SK-MEL-5 (cell line): ENCODE measurements around the gene YWHAH. TPM values are rescaled to one million over a fixed set of nuclear protein-coding genes. Genes with fewer than 3 reads are reported as not detected.

ENCODE experiments used
- DNase-seq: peaks from one replicate; pipeline ENCODE4 v3.0.0-alpha.2; 2016; ENCODE audit warnings: low read depth, low spot score
- in situ Hi-C: cut with HindIII; loops from 2 replicates; pipeline ENCODE4 v1.10.0; 2016; ENCODE audit warnings: low sequenced_read_pairs, high pct_unique_total_duplicates, low pct_unique_long_range_greater_than_20kb
- polyA plus RNA-seq, 2 experiments: library from polyadenylated mRNA; depleted of rRNA; stranded (reverse); fragments of >200 nt; gene quantifications; 2 replicates each; pipeline ENCODE4 v1.2.3, GENCODE V29; 2015
- total RNA-seq: library from RNA; depleted of rRNA; stranded (reverse); fragments of >200 nt; shearing (Covaris generic); gene quantifications from 2 replicates; pipeline ENCODE4 v1.2.3, GENCODE V29; 2014; rRNA removed

Gene YWHAH
- 130 and 140 TPM in 2 replicates for total RNA-seq
- 158 and 164 TPM in 2 replicates for polyA plus RNA-seq (2015; cell fraction: cytosol; rRNA removed)
- polyA plus RNA-seq (2015; cell fraction: nucleus; rRNA removed): 27.7 and 29.7 TPM in 2 replicates

DNA sequence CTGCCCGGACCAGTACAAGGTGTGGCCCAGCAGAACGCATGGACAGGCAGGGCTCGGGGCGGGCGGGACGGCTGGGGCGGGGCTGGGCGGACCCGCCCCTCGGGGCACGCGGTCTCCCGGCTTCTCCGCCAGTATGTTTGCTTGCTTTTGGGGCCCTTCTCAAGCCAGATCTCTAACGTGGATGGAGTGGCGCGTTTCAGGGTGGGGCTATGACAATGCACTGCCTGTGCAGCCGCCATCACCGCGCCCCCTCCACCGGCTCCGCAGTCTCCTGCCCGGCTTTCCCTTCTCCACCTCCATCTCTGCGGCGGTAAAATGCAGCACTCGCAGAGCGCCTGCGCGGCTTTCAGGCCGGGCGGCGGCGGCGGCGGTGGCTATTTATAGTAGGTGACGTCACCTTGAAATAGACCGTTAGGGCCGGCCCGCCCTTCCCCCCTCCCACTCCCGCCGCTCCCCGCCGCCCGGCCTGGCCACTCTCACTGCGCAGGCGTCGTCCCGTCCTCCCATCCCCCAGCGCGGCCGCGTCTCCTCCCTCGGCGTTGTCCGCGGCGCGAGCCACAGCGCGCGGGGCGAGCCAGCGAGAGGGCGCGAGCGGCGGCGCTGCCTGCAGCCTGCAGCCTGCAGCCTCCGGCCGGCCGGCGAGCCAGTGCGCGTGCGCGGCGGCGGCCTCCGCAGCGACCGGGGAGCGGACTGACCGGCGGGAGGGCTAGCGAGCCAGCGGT is at the start of gene YWHAH:
Gene YWHAH, plus strand, starts transcription at position 558 of the 722 bp plus-strand sequence. CDS start 199 bp downstream, outside the sequence.
- in situ Hi-C loops: no loop called here
- peak; percentile 96 for DNase-seq

DNA sequence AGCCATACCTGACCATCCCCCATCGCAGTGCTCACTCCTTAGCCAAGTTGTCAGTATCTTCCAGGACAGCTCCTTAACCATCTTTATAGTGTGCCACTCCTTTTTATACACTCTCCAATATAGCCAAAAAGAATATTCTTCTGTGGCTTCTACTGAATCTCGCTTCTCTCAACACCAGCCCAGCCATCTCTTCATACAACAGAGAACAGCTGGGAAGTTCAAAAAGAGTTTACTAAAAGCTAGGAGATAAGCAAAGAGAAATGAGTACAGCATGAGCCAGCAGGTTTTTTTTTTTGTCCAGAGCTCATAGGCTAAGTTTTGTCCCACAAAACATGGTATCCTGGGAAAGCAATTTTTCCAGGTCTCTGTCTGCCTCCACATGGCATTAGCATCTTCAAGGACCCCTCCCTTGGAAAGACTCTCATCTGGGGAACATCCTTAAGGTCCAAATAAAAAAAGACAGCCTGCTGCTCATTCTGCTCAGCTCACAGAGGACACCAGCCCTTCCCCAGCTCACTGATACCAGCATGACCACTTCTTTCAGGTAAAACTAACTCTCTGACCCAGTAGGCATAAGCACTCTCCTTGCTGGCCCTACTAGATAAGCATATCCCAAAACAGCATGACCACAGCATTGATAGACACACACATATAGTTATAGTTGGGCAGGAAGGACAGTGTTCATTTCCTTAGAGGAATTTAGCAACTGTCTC is 48.8 kb upstream of the YWHAH start:
- in situ Hi-C loops: no loop called here
- no peak for DNase-seq

DNA sequence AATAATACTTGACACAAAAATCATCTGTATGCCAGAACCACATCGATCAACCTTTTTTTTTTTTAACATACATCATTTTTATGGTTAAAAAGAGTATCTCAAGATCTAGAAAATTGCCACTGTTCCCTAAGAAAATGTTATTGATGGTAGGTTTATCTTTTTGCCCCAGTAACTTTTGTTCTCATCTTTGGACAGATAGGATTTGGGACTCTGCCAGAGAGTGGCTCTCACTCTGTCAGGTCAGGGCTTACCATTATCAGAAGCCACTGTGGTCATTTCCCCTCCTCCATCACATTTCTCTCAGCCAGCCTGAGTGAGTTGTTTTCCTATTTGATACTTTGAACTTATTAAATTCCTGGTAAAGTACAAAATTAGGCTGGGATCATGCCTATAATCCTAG is 47.9 kb upstream of the YWHAH start:
- in situ Hi-C loops: no loop called here
- no peak for DNase-seq

DNA sequence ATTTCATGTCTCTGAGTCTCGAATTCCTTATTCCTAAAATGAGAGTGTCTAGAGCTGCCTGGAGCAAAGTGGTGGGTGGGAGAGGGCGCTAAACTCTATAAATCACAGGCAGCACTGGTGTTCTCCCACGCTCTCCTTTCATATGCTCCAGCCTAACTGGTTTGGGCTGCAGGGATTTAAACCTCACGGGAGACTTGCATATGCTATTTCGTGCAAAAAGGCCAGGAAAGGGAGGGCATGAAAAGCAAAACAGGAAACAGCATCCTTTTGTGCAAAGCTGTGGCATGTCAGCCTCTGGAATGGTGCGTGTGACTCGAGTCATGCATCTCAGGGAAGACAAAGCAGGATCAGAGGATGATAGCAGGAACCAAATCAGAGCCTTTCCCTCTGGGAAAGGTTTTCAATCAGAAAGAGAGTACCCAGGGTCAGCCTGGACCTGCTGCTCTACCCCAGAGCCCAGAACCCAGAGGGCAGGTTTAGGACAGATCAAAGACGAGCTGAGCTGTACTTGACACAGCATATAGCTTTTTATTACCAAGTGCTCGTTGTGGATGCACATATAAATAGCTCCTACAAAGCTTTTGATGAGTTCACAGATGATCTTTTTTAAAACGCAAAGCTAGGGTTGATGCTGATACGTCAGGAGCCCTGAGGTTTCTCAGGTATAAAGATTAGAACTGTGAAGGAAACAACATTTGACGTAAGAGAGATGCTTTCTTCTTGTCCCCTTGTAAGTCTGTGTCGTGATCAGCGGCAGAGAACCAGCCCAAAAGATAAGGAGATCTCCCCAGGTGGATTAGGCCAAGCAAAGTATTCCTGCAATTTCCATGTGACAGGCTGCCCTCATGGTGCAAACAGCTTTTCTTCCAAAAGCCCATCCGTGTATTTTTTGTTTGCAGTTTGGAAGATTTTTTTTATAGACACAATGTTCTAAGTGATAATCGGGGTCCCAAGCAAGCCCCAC is 46.2 kb upstream of the YWHAH start:
- DNase-seq: peak; percentile 97
- in situ Hi-C loops: no loop called here

DNA sequence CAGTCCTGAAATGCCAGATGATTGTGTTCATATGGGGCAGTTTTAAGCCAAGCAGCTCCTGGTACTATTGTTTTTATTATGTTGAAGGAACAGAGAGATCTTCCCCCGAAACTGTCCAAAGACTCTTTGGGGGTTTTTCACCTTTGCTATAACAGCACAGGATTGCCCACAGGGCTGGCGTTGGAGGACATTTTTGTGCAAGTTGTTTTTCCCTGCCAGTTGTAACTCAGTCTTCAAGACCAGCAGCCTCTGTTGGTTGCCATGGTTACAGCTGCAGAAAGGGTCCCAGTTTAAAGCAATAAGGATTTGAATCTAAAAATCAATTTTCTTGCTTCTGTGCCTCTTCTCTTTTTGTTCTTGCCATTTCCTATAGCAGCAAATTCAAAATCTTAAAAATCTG is 45.4 kb upstream of the YWHAH start:
- DNase-seq: peak; percentile 22
- in situ Hi-C loops: no loop called here

DNA sequence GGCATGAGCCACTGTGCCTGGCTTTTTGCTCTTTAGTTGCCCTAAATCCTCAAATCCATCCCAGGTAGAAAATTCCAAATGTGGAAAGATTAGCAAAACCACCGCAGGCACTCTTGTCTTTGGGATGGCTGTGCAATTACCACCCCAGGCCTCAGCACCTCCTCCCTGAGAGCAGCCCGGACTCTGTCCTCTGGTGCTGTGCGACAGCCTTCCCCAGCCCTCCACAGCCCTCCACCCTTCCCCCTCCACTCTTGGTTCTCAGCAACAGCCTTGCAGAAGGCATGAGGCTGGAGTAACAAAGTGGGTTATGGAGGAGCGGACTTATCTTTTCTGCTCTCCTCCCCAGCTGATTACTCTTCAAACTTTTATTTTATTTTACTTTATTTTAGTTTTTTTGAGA is 44.7 kb upstream of the YWHAH start:
- DNase-seq: no peak
- in situ Hi-C loops: no loop called here

DNA sequence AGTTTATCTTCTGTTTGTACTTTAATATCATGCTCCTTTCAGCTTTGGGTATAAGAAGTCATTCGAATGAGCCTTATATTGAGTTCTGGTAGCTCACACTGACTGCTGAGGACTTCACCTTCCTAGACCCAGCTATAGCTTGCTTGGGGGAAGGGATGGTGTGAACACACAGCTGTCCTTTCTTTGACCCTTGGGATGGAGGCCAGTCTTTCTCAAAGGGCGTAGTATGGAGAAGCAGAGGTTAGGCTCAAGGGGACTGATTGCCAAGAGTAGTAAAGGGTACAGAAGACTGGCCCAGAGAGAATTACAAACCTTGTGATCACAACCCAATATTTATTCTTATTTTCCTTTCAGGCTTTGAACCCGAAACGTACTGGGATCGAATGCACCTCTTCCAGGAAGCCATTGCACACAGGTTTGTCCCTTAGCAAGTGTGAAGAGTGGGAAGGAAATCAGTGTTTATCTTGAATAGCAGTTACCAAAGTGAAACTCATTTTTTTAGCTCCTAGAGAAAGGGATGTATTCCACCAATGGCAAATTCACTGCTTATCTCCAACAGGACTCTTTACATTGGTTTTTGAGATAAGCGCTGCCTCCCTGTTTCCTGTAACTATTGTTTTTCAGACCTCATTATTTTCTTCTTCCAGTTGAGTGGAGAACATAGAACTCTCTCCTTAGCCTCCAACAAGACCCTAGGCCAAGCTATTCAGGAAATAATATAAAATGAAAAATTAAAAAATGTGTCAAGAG is 42.8 kb upstream of the YWHAH start:
- no peak for DNase-seq
- in situ Hi-C loops: no loop called here

DNA sequence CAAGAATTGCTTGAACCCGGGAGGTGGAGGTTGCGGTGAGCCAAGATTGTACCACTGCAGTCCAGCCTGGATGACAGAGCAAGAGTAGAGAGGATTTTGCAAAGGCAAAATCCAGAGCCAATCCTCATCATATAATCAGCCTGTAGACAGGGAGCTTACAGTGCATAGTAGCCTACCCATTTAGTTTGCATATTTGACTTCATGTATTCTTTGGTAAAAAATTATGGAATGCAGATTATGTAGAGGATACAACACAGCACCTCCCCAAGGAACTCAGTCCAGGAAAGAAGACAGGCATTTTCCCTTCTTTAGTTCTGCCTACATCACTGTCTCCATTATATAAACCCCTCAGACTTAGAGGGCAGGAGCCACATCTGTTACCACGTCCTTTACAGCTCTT is 39.7 kb upstream of the YWHAH start:
- DNase-seq: no peak
- in situ Hi-C loops: no loop called here

DNA sequence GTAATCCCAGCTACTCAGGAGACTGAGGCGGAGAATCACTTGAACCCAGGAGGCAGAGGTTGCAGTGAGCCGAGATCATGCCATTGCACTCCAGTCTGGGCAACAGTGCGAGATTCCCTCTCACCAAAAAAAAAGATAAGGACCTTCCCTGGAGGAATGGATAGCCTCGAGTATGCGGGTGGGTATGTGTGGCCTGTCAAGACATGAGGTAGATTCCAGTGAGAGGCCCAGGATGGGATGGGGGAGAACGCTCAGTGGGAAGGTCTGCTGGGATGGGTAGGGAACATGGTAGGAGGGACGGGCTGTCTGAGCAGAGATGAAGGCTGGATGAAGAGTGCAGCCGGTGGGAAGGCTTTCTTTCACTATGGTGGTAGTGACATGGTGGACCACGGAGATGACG is 39.0 kb upstream of the YWHAH start:
- in situ Hi-C loops: no loop called here
- DNase-seq: no peak

DNA sequence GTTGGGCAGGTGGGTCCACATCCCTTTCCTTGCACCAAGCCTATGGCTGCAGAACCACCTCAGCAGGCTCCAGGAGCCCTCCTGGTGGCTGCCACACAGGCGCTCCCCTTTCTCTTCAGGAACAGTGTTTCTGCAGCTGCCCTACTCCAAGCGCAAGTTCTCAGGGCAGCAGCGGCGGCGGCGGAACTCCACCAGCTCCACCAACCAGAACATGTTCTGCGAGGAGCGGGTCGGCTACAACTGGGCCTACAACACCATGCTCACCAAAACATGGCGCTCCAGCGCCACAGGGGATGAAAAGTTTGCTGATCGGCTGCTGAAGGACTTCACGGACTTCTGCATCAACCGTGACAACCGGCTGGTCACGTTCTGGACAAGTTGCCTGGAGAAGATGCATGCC is 38.2 kb upstream of the YWHAH start:
- no peak for DNase-seq
- in situ Hi-C loops: no loop called here

DNA sequence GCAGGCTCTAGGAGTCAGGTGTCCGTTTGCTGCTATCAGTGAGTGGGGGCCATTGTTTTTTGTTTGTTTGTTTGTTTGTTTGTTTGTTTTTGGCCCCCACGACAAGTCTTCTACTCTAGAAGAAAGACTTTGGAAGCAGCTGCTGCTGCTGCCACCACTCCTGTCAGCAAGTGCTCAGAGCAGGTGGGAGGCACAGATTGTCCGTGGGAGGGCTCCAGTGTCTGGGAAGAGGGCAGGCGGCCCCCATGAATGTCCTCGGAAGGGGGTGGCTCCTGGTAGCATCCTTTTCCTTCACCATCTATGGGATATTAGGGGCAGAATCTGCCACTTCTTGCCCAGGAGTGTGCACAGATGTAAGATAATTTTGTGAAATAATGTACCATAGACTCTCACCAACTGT is 37.8 kb upstream of the YWHAH start:
- in situ Hi-C loops: no loop called here
- no peak for DNase-seq

DNA sequence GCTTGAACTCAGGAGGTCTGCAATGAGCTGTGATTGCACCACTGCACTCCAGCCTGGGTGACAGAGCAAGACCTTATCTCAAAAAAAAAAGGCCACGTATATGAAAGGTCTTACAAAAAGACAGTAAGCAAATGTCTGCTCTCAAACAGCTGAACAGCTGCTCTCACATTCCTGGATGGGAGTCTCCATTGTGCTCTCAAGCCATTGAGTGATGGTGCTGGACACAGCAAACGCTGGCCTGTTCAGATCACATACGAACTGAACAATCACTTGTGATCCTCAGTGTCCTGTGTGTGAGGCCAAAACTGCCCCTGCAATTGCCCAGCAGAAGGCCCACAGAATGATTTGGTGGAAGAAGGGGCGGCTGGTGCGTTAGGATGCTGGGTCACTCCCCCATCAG is 34.4 kb upstream of the YWHAH start:
- no peak for DNase-seq
- in situ Hi-C loops: no loop called here

DNA sequence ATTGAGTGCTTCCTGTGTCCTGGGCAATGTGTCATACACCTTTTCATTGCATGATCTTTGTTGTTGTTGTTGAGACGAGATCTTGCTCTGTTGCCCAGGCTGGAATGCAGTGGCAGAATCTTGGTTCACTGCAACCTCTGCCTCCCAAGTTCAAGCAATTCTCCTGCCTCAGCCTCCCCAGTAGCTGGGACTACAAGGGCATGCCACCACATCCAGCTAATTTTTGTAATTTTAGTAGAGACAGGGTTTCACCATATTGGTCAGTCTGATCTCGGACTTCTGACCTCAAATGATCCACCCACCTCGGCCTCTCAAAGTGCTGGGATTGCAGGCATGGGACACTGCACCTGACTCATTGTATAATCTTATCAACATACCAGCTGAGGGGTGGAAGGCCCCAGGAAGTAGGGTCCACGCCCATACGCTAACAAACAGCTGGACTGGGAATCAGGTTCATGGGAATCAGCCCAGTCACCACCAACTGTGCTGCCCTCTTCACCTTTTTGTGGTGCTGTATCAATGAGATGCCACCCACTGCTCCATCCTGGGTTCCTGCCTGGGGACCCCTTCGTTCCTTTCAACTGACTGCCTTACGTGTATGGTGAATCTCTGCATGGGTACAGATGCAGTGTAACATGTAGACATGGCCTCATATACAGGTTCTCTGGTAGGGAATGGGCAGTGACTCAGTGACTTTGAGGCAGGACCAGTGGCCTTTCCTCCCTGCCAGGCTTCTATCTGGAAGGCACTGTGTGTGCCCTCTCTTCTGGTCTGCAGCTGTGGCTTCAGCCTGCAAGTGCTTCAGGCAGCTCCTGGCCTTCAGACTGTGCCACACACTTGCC is 32.5 kb upstream of the YWHAH start:
- in situ Hi-C loops: no loop called here
- no peak for DNase-seq

DNA sequence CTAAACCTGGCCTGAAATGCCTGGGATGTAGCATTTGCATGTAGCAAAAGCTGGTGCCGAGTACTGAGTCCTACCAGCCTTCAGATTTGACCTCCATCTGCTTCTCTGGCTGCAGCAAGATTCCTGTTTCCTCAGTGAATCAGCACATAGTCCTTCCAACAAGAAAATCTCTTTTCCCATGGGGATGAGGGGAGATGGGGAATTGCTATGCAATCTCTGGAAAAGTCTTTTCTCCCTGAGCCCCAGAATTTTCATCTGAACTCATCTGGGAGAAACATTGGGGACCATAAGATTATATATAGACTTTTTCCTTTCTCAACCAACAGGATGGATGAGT is 32.0 kb upstream of the YWHAH start:
- in situ Hi-C loops: no loop called here
- no peak for DNase-seq

DNA sequence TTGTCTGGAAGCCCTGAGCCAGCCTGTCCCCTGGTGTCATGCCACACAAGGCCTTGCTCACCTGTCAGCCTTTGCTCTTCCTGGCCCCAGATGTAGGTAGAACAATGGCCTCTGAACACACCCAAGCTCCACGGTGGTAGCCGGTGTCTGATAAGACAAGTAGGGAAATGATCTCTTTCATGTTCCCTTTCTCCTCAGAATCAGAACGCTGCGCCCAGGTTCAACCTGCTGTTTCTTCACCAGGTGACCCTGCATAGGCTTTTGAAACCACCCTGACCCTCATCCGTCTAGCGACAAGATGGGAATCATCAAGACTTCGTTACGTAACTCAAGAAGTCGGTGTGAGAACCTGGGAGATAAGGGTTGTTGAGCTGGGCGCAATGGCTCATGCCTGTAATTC is 28.7 kb upstream of the YWHAH start:
- DNase-seq: no peak
- in situ Hi-C loops: no loop called here

DNA sequence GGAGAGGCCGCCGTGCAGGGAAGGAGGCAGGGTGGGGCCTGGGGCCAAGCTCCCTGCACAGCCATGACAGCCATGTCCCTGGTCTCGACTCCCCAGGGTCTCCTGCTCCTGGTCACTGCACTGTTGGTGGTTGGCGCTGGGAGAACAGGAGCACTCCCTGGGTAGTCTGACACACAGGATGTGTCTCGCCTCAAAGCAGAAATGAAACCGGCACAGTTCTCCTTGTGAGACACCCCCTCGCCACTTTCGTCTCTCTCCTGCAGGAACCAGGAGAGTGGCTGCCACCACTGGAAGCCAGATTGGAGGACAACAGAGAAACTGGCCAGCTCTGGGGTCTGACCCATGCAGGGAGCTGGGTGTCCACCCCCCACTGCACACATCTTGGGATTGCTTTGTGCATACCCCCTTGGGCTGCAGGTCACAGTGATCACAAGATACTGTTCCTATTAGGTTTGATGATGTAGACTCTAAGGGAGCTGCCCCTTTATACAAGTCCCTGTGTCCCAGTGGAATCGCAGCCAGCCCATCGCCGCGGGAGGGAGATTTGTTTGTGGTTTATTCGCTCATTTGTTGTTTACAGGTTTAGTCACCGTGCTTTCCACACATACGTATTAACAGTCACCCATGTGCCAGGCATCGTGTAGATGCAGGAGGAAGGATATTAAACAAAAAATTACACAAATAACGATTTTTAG is 27.0 kb upstream of the YWHAH start:
- DNase-seq: no peak
- in situ Hi-C loops: no loop called here
